ENCODE data around the gene HELZ.
"Not testable (repeated sequence)": the region's sequence is repeated elsewhere in the genome, so short reads cannot be mapped to it uniquely, and the experiment has no call there.

Gene HELZ

GRCh38 chr17:67121316-67121891 is 123.6 kb downstream of the HELZ start:
- no peak for DNase-seq (ENCODE audit: low spot score)

DNA sequence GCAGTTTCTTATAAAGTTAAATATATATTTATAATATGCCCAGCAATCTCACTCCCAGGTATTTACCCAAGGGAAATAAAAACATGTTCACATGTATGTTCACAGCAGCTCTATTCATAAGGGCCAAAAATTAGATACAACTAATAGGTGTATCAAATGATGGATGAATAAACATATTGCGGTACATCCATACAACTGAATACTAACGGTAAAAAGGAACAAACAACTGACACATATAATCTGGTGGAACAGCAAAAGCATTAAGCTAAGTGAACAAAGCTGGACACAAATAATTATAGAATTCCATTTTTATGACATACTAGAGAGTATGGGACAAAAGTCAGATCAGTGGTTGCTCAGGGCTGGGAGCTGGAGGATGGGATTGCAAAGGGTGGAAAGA is 125.9 kb downstream of the HELZ start:
- no peak for DNase-seq (ENCODE audit: low spot score)

DNA sequence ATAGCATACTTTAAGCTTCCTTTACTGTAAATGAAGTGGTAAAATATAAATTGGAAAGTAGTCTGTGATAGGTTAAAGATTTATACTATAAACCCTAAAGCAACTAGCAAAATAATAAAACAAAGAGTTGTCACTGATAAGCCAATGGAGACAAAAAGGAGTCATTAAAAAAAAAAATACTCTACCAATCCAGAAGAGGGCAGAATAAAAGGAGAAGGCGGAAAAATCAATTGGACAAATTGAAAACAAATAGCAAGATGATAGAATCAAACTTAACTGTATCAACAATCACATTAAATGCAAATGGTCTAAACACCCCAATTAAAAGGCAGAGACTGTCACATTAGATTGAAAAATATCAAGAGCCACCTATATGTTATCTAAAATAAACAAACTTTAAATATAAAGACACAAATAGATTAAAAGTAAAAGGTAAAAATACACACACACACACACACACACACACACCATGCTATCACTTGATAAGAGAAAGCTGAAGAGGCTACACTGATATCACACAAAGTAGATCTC is 128.9 kb downstream of the HELZ start:
- no peak for DNase-seq (ENCODE audit: low spot score)

- no peak for DNase-seq (ENCODE audit: low spot score)
Observed at GRCh38 chr17:67115401-67115800, 129.6 kb downstream of the HELZ start.

DNA sequence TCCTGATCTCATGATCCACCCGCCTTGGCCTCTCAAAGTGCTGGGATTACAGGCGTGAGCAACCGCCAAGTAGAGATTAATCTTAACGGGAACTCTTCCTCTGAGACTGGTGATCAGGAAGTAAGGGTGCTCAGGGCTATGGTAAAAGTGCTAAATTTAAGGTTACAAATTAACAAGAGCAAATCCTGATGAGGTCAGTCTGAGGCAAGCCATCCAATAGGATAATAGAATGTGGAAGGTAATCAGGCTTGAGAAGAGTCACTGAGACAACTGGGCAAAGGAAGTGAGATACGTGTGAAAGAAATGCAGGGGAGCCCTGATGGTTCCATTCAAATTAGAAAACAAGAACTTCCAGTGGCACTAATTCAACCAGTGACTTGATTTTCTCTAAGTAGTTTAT is 131.5 kb downstream of the HELZ start:
- DNase-seq (ENCODE audit: low spot score), result no peak

- DNase-seq (ENCODE audit: low spot score), result no peak
Observed at GRCh38 chr17:67111808-67112207, 133.2 kb downstream of the HELZ start.

DNA sequence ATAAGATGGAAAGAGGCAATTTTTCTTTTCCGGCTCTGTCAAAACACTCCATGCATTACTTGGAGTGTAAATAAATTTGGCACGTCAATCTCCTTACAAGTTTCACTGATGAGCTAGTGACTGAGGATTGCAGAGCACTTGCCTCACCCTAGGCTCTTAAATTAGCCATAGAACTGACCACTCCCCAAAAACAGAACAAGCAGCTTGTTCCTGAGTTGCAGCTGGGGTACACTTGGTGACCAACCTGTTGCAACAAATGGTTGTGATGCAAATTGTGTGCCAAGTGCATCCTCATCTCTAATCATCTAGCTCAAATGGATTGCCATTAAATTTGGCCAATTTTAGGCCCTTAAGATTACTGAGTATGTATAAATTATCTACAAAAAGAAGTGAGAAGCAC is 133.7 kb downstream of the HELZ start:
- no peak for DNase-seq (ENCODE audit: low spot score)

GRCh38 chr17:67110619-67111018 is 134.4 kb downstream of the HELZ start:
- no peak for DNase-seq (ENCODE audit: low spot score)

- DNase-seq (ENCODE audit: low spot score), result no peak
Observed at GRCh38 chr17:67109111-67109510, 135.9 kb downstream of the HELZ start.

DNA sequence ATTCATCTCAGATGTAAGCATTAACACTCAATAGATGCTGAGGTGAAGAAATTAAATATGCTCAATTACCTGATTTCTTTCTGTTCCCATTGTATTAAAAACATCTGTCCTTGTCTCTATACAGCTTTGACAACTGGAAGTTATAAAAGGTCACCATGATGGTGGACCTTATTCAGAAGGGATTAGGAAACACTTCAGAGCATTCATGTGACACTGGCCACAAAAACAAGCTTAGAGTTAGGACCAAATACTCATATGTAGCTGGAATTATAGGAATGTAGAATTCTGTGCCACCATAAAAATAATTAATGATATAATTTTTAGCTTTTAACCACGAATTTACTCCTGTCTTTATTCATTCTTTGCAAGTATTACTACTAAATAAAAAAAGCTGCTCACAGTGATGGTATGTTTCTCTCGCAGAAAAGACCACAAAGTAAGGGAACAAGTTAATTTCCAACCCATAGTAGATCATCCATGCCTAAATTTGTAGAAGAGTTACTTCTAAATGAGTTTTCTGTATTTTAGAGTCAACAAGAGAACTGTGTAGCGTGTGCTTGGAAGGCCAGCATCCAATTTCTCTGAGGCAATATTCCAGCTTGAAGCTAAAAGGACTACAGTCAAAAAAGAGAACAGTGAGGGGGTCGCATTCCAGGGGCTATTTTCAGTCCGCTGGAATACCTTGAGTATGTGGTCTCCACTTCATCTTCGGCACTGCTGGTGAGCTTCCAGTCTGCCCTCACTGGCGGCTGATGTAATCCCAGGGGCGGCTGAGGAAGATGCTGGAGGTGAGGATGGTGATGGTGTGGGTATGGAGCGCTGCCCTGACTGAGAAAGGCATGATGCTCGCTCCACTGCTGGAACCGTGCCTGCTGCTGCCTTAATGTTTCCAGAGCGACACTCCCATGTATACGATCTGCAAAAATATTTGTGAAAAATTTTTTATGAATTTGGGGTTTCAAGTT is 136.9 kb downstream of the HELZ start:
- DNase-seq (ENCODE audit: low spot score), result no peak

DNA sequence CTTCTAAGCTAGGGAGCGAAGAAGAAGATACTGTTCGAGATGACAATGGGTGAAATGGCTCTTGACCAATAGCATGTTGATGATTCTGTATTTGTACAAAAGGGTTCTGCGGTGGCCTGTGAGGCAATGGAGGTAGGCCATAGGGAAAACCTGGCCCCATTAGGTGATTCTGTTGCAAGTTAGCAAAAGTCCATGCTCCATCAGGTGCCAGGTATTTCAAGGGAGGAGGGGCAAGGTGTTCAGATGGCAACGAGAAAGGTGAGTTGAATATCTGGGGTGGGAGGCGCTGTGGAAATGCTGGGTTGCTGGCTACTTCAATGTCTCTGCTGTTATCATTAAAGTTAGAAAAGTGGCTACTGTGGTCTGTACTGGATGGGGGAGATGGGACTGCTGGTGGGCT is 137.8 kb downstream of the HELZ start:
- no peak for DNase-seq (ENCODE audit: low spot score)

- no peak for DNase-seq (ENCODE audit: low spot score)
Observed at GRCh38 chr17:67105213-67105612, 139.8 kb downstream of the HELZ start.

DNA sequence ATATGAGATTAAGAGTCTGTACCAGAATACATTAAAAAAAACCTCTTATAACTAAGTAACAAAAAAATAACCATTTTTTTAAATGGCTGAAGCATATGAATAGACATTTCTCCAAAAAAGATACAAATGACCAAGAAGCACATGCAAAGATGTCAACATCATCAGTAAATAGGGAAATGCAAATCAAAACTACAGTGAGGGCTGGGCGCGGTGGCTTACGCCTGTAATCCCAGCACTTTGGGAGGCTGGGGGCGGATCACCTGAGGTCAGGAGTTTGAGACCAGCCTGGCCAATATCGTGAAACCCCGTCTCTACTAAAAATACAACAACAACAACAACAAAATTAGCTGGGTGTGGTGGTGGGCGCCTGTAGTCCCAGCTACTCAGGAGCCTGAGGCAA is 140.4 kb downstream of the HELZ start:
- DNase-seq (ENCODE audit: low spot score), result not testable (repeated sequence)

DNA sequence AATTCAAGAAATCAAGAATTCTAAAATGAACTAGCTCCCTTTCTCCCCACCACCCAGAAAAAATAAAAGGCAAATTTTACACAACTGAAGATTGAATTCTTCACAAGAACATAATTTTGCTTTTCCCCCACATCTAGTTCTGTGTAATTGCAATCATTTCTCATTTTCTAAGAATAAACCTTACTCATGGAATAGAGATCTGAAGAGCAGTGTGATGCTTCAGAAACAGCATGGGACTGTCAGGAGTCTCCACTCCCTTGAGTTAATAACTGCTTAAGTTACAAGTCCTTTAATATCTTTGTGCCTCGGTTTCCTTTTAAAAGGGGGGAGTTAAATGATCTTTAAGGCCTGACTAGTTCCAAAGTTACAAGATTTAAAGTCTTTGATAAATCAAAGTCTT is 147.0 kb downstream of the HELZ start:
- no peak for DNase-seq (ENCODE audit: low spot score)

DNA sequence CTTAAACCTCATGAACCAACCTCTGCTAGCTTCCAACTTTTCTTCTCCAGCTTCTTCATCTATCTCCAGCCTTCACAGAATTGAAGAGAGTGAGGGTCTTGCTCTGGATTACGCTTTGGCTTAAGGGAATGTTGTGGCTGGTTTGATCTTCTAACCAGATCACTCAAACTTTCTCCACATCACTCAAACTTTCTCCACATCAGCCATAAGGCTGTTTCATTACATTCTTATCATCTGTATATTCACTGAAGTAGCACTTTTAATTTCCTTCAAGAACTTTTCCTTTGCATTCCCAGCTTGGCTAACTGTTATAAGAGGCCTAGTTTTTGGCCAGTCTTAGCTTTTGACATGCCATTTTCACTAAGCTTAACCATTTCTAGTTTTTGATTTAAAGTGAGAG is 148.4 kb downstream of the HELZ start:
- DNase-seq (ENCODE audit: low spot score), result no peak

DNA sequence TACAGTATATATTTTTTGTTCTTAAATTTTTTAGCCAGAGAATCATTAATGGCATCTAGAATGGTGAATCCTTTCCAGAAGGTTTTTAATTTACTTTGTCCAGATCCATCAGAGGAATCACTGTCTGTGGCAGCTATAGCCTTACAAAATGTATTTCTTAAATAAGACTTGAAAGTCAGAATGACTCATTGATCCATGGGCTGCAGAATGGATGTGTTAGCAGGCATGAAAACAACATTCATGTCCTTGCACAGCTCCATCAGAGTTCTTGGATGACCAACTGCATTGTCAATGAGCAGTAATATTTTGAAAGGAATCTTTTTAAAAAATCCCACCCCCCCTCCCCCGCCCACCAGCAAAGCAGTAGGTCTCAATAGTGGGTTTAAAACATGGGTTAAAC is 149.2 kb downstream of the HELZ start:
- no peak for DNase-seq (ENCODE audit: low spot score)

DNA sequence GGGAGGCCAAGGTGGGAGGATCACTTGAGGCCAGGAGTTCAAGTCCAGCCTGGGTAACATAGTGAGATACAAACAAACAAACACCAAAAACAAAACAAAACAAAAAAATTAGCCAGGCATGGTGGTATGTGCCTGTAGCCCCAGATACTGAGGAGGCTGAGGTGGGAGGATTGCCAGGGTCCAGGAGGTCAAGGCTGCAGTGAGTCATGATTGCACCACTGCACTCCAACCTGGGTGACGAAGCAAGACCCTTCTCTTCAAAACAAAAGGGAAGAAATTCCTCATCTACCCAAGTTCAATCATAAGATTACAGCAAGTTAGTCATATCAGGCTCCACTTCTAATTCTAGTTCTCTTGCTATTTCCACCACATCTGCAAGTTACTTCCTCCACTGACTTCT is 149.7 kb downstream of the HELZ start:
- DNase-seq (ENCODE audit: low spot score), result not testable (repeated sequence)

DNA sequence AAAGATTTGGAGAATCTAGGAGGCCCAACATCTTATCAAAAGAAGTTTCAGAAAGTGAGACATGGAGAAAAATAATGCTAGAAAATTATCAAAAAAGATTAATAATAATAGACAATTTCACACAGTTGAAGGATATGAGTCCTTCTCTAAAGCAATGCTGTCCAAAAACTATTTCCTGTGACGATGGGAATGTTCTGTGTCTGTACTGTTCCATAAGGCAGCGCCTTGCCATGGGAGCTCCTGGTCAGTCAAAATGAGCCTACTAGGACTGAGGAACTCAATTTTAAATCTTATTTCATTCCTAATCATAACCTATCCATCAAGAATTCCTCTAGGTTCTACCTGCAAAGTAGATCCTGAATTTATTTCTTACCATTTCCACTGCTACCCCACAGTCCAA is 151.6 kb downstream of the HELZ start:
- no peak for DNase-seq (ENCODE audit: low spot score)

GRCh38 chr17:67092710-67093109 is 152.3 kb downstream of the HELZ start:
- not testable (repeated sequence) for DNase-seq (ENCODE audit: low spot score)

- DNase-seq (ENCODE audit: low spot score), result no peak
Observed at GRCh38 chr17:67092291-67092690, 152.7 kb downstream of the HELZ start.

DNA sequence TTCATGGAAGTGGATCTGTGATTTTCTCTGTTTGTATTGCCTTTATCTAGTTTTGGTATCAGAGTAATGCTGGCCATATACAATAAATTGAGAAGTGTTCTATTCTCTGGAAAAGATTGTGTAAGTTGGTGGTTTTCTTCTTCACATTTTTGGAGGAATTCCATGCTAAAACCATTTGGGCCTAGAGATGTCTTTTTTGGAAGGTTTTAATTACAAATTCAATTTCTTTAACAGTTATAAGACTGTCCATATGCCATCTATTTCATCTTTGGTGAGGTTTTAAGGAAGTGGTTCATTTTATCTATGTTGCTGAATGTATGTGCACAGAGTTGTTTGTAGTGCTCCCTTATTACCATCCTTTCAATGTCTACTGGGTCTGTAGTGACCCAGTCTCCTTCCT is 154.7 kb downstream of the HELZ start:
- DNase-seq (ENCODE audit: low spot score), result no peak

GRCh38 chr17:67088639-67089038 is 156.4 kb downstream of the HELZ start:
- DNase-seq (ENCODE audit: low spot score), result no peak

- no peak for DNase-seq (ENCODE audit: low spot score)
Observed at GRCh38 chr17:67085406-67085805, 159.6 kb downstream of the HELZ start.

Data from SK-N-DZ (cell line).